ENCODE results near the gene SAMD4A. TPM values are rescaled to one million over a fixed set of nuclear protein-coding genes. Genes with fewer than 3 reads are reported as not detected.

SAMD4A gene
- total and polyA plus RNA-seq, 8 donors: 2.9 to 12.2 (median 9.4) TPM

- intact Hi-C loops (cut with DNase I): no loop called here
- 80 to 100% methylated on average over 1 of the region's 1 CpG for WGBS, 2 donors
- TF ChIP-seq, protein P1, sequence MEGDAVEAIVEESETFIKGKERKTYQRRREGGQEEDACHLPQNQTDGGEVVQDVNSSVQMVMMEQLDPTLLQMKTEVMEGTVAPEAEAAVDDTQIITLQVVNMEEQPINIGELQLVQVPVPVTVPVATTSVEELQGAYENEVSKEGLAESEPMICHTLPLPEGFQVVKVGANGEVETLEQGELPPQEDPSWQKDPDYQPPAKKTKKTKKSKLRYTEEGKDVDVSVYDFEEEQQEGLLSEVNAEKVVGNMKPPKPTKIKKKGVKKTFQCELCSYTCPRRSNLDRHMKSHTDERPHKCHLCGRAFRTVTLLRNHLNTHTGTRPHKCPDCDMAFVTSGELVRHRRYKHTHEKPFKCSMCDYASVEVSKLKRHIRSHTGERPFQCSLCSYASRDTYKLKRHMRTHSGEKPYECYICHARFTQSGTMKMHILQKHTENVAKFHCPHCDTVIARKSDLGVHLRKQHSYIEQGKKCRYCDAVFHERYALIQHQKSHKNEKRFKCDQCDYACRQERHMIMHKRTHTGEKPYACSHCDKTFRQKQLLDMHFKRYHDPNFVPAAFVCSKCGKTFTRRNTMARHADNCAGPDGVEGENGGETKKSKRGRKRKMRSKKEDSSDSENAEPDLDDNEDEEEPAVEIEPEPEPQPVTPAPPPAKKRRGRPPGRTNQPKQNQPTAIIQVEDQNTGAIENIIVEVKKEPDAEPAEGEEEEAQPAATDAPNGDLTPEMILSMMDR (IDR thresholded peaks at IDR 0.05): no peak
- Histone ChIP-seq H3K27ac (no peak overlapping the region), H3K9me3 (no peaks in the 10 kb centered on the region), H3K27me3 (no peaks in the 10 kb centered on the region), H3K36me3 (no peaks in the 10 kb centered on the region), H3K4me1 (no peaks in the 10 kb centered on the region), H3K4me3 (no peak overlapping the region)
- FAIRE-seq (no peak), ATAC-seq (no peak), DNase-seq (no peak)
These were observed 220.3 kb downstream of the SAMD4A start for GRCh38 chr14:54787261-54787660.

DNA sequence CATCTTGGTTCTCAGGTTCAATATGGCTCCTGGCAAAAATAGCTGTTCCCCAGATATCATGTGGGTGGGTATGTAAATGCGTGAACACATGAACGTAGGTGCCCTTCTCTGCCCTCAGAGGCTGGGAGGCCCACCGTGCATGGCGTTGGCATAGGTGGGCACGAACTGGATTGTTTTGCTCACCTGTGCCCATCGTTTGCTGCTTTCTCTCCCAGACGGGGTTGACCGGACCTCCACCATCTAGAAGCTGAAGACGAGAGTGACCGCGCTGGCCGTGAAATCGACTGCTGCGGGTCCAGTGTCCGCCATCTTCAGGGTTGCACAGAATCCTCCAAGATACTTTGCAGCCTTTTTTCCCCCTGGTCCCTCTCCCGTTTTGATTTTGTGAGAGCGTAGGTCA, 221.8 kb downstream of the SAMD4A start:
- TF ChIP-seq, protein P1 (IDR thresholded peaks at IDR 0.05): no peak
- Histone ChIP-seq H3K9me3 (no peaks in the 10 kb centered on the region), H3K4me3 (no peak overlapping the region), H3K27me3 (no peaks in the 10 kb centered on the region), H3K4me1 (no peaks in the 10 kb centered on the region), H3K36me3 (no peaks in the 10 kb centered on the region), H3K27ac (no peak overlapping the region)
- FAIRE-seq (no peak), DNase-seq (no peak), ATAC-seq (no peak)
- intact Hi-C loops (cut with DNase I): no loop called here
- 87 to 95% methylated on average over 17 of the region's 17 CpGs for WGBS, 2 donors

- 86 to 90% methylated on average over 5 of the region's 5 CpGs for WGBS, 2 donors
- Histone ChIP-seq H3K27ac (no peak overlapping the region), H3K27me3 (no peaks in the 10 kb centered on the region), H3K36me3 (no peaks in the 10 kb centered on the region), H3K4me1 (no peaks in the 10 kb centered on the region), H3K9me3 (no peaks in the 10 kb centered on the region), H3K4me3 (no peak overlapping the region)
- intact Hi-C loops (cut with DNase I): no loop called here
- TF ChIP-seq, protein P1 (IDR thresholded peaks at IDR 0.05): no peak
- FAIRE-seq (no peak), ATAC-seq (no peak), DNase-seq (no peak)
These were observed 222.2 kb downstream of the SAMD4A start for GRCh38 chr14:54789166-54789565.

GRCh38 chr14:54789781-54790480, 223.0 kb downstream of the SAMD4A start:
- 96% methylated on average over 12 of the region's 12 CpGs for WGBS, 2 donors
- TF ChIP-seq, protein P1 (IDR thresholded peaks at IDR 0.05): no peak
- H3K36me3 ChIP-seq: no peaks in the 10 kb centered on the region

DNA sequence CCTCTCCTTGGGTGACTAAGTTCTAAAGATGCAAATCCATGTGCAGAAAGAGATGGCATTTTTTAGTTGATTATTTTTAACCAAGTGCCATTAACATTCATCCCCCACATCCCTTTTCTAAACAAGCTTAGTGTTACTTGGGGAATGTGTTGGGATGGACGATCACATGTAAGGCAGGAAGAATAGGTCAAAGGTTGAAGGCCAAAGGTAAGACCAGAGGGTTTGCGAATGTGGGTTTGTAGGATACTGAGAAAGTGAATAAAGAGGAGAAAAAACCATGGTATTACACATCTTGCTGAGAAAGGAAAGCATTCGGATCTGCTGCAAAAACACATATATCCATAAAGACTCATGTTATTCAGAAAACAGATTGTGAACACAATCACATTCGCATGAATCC, 224.1 kb downstream of the SAMD4A start:
- no peak overlapping the region for H3K27ac ChIP-seq
- DNase-seq (no peak), ATAC-seq (no peak), FAIRE-seq (no peak)
- TF ChIP-seq, protein P1 (IDR thresholded peaks at IDR 0.05): no peak
- H3K9me3 ChIP-seq: no peaks in the 10 kb centered on the region
- H3K36me3 ChIP-seq: no peaks in the 10 kb centered on the region
- no peak overlapping the region for H3K4me3 ChIP-seq
- intact Hi-C loops (cut with DNase I): no loop called here
- no peaks in the 10 kb centered on the region for H3K4me1 ChIP-seq
- WGBS, 2 donors: 85 to 89% methylated on average over 4 of the region's 4 CpGs
- H3K27me3 ChIP-seq: no peaks in the 10 kb centered on the region

More at GRCh38 chr14:54789781-54790480, 223.0 kb downstream of the SAMD4A start:
- Histone ChIP-seq H3K27me3 (no peaks in the 10 kb centered on the region), H3K4me1 (no peaks in the 10 kb centered on the region), H3K4me3 (no peak overlapping the region), H3K9me3 (no peaks in the 10 kb centered on the region), H3K27ac (no peak overlapping the region)
- ATAC-seq: no peak
- DNase-seq: no peak
- intact Hi-C loops (cut with DNase I): no loop called here
- no peak for FAIRE-seq
